IMR-90 (cell line): ENCODE results near the gene BPGM. TPM values are rescaled to one million over a fixed set of nuclear protein-coding genes. Genes with fewer than 3 reads are reported as not detected.

ENCODE experiments used
- ATAC-seq: fragments of 200-7000 bp; cut with Tn5 transposase; 2 replicates; pipeline ENCODE4 v1.9.1; 2020; ENCODE audit warnings: low read depth, mild to moderate bottlenecking, moderate library complexity
- BruUV-seq: library from RNA; stranded (reverse); fragments of 400-500 nt; replicated peaks from 2 replicates; lab custom pipeline; 2021; lab: Mats Ljungman, UMichigan
- CTCF ChIA-PET: fragments of 300-600 bp; formaldehyde crosslinking; extraction: SDS; loops from one replicate; lab custom pipeline; 2021; ENCODE audit warnings: antibody characterized with exemption; lab: Yijun Ruan, JAX
- POLR2A ChIA-PET: fragments of 300-600 bp; sonication (Branson Sonifier 250); formaldehyde crosslinking; loops from one replicate; lab custom pipeline; 2022; ENCODE audit warnings: antibody characterized with exemption; ENCODE audit not compliant: unreplicated experiment; lab: Charles Lee
- DNase-seq: peaks from one replicate; pipeline ENCODE4 v3.0.0; 2013
- H2AFZ ChIP-seq: replicated peaks from 2 replicates; pipeline ENCODE3; 2013; ENCODE audit warnings: low read length, mild to moderate bottlenecking; ENCODE audit not compliant: poor library complexity
- H2AK5ac ChIP-seq: 2 replicates; pipeline ENCODE4 v1.6.1; 2013; ENCODE audit warnings: low read depth, low read length, inconsistent platforms
- H2AK9ac ChIP-seq: replicated peaks from 2 replicates; pipeline ENCODE3; 2013; ENCODE audit warnings: mild to moderate bottlenecking, low read depth, low read length, moderate library complexity; ENCODE audit not compliant: poor library complexity
- H2BK120ac ChIP-seq: 2 replicates; pipeline ENCODE4 v1.6.1; 2013; ENCODE audit warnings: low read depth, low read length, inconsistent platforms
- H2BK15ac ChIP-seq: 3 replicates; pipeline ENCODE4 v1.6.1; 2013; ENCODE audit warnings: low read depth, low read length, inconsistent platforms
- H2BK20ac ChIP-seq: 2 replicates; pipeline ENCODE4 v1.6.1; 2013; ENCODE audit warnings: low read depth, mild to moderate bottlenecking, inconsistent platforms, low read length, moderate library complexity
- H2BK5ac ChIP-seq: 2 replicates; pipeline ENCODE4 v1.6.1; 2013; ENCODE audit warnings: mild to moderate bottlenecking, low read depth, low read length, inconsistent platforms; ENCODE audit not compliant: poor library complexity, severe bottlenecking
- H3K14ac ChIP-seq: replicated peaks from 2 replicates; pipeline ENCODE4 v1.6.1; 2013; ENCODE audit warnings: low read depth, low read length, inconsistent platforms
- H3K18ac ChIP-seq: 2 replicates; pipeline ENCODE4 v1.6.1; 2013; ENCODE audit warnings: low read depth, low read length, control low read depth
- H3K23ac ChIP-seq: 2 replicates; pipeline ENCODE4 v1.6.1; 2013; ENCODE audit warnings: low read depth, low read length, inconsistent platforms
- H3K27ac ChIP-seq: 2 replicates; pipeline ENCODE4 v1.5.1; 2013; ENCODE audit warnings: mild to moderate bottlenecking, control low read depth, low read length; ENCODE audit not compliant: insufficient read depth
- H3K27me3 ChIP-seq: 2 replicates; pipeline ENCODE4 v1.6.1; 2013; ENCODE audit warnings: low read length; ENCODE audit not compliant: control insufficient read depth, insufficient read depth
- H3K36me3 ChIP-seq: 2 replicates; pipeline ENCODE4 v1.6.1; 2013; ENCODE audit warnings: low read length, mixed read lengths; ENCODE audit not compliant: control insufficient read depth, insufficient read depth
- H3K4ac ChIP-seq: 2 replicates; pipeline ENCODE4 v1.6.1; 2013; ENCODE audit warnings: low read depth, low read length, inconsistent platforms
- H3K4me1 ChIP-seq: 2 replicates; pipeline ENCODE4 v1.6.1; 2013; ENCODE audit warnings: low read length, mixed read lengths; ENCODE audit not compliant: control insufficient read depth, insufficient read depth
- H3K4me2 ChIP-seq: 2 replicates; pipeline ENCODE4 v1.6.1; 2013; ENCODE audit warnings: low read depth, mild to moderate bottlenecking, control low read depth, low read length, moderate library complexity
- H3K4me3 ChIP-seq: 2 replicates; pipeline ENCODE4 v1.5.1; 2013; ENCODE audit warnings: low read depth, mild to moderate bottlenecking, control low read depth, low read length, moderate library complexity; ENCODE audit not compliant: insufficient read depth
- H3K56ac ChIP-seq: 2 replicates; pipeline ENCODE4 v1.6.1; 2013; ENCODE audit warnings: low read length, inconsistent platforms; ENCODE audit not compliant: insufficient read depth; ENCODE audit errors: extremely low read depth
- H3K79me1 ChIP-seq, 2 experiments: 2 replicates each; pipeline ENCODE4 v1.6.1; 2013; ENCODE audit warnings: low read length in 2 of 2, inconsistent platforms in 1 of 2, low read depth in 1 of 2
- H3K9ac ChIP-seq: 2 replicates; pipeline ENCODE4 v1.6.1; 2013; ENCODE audit warnings: low read depth, low read length, control low read depth
- H3K9me1 ChIP-seq: 2 replicates; pipeline ENCODE4 v1.6.1; 2013; ENCODE audit warnings: low read length, inconsistent platforms; ENCODE audit not compliant: insufficient read depth
- H3K9me3 ChIP-seq: 2 replicates; pipeline ENCODE4 v1.6.1; 2013; ENCODE audit warnings: low read length; ENCODE audit not compliant: control insufficient read depth, insufficient read depth
- H4K20me1 ChIP-seq: 2 replicates; pipeline ENCODE4 v1.6.1; 2013; ENCODE audit warnings: low read length, inconsistent platforms; ENCODE audit not compliant: insufficient read depth
- H4K5ac ChIP-seq: 2 replicates; pipeline ENCODE4 v1.6.1; 2013; ENCODE audit warnings: mild to moderate bottlenecking, low read depth, low read length, control low read depth
- H4K8ac ChIP-seq, 2 experiments: 2 replicates each; pipeline ENCODE4 v1.6.1; 2013; ENCODE audit warnings: low read depth in 2 of 2, low read length in 2 of 2, control low read depth in 1 of 2, inconsistent platforms in 1 of 2
- H4K91ac ChIP-seq: 2 replicates; pipeline ENCODE4 v1.6.1; 2013; ENCODE audit warnings: low read depth, low read length, inconsistent platforms; ENCODE audit not compliant: insufficient read depth
- RCOR1 ChIP-seq: IDR thresholded peaks from 2 replicates; pipeline ENCODE4 v1.6.1; 2012; ENCODE audit warnings: mild to moderate bottlenecking, low read length, improper control_type of control experiment; ENCODE audit not compliant: insufficient replicate concordance
- RFX5 ChIP-seq: IDR thresholded peaks from 2 replicates; pipeline ENCODE4 v1.8.0; 2012; ENCODE audit warnings: low read depth, mild to moderate bottlenecking, low read length, moderate library complexity
- WGBS, 2 experiments: methylation state at CpG; one replicate each; pipeline versions ENCODE4 v1.1.5 to v1.1.7; 2013; ENCODE audit warnings: missing lambda C conversion rate in 2 of 2; ENCODE audit not compliant: insufficient read length in 1 of 2; ENCODE audit errors: extremely low coverage in 2 of 2; 5-methylcytosine and 5-hydroxymethylcytosine counted together
- dilution Hi-C: fragments of 300-500 bp; cut with HindIII; formaldehyde crosslinking; loops from one replicate; pipeline ENCODE4 v1.14.3; 2018; ENCODE audit warnings: low sequenced_read_pairs; ENCODE audit not compliant: unreplicated experiment
- in situ Hi-C: fragments of 300-500 bp; cut with MboI; formaldehyde crosslinking; loops from 3 replicates; pipeline ENCODE4 v1.14.3; 2019; ENCODE audit warnings: low sequenced_read_pairs, inconsistent platforms, mixed read lengths
- intact Hi-C: fragments of 100-400 bp; cut with micrococcal nuclease; formaldehyde crosslinking; loops from 2 replicates; pipeline ENCODE4 v1.10.0; 2022
- polyA plus RNA-seq, 3 experiments: library from polyadenylated mRNA; depleted of rRNA; stranded (reverse); fragments of >200 nt; gene quantifications; 2 replicates each; pipeline ENCODE4 v1.2.3, GENCODE V29; 2012; ENCODE audit warnings: low replicate concordance in 1 of 3
- total RNA-seq: library from RNA; depleted of rRNA; stranded (reverse); fragments of >200 nt; gene quantifications from 2 replicates; pipeline ENCODE4 v1.2.3, GENCODE V29; 2012
- TF ChIP-seq, protein P1 (sequence below): fragments of 150-350 bp; IDR thresholded peaks from 2 replicates; pipeline ENCODE4 v1.6.1; 2017; ENCODE audit warnings: mild to moderate bottlenecking, antibody characterized with exemption, low read length, low read depth

The BPGM gene
- total and polyA plus RNA-seq, 2 of the 4 experiments (the other 2 are of a cell fraction) = 18.8 to 20.0 TPM

DNA sequence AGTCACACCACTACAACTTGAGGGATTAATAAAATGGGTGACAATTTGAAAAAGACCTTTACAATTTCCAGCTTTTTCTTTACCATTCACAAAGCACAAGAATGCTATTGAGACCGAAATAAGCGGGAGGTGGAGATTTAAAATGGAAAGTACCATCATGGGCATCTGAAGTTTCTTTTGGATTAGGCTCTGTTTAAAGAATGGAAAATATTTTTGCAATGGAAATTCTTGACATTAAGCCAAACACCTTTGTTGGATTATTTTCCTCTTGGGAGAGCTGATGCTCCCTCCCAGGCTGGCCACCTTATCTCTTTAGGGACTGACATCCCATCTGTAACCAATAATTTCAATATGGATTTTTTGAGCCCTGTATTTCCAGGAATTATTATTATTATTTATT is 62.5 kb downstream of the BPGM start:
- no peak overlapping the region for H2BK120ac ChIP-seq
- peaks cover 3% of the 10 kb centered on the region; the same call in 1 of the 2 replicates for H3K9me1 ChIP-seq
- H4K5ac ChIP-seq = no peak overlapping the region
- no peak overlapping the region for H2AFZ ChIP-seq
- no peak overlapping the region for H2BK15ac ChIP-seq
- TF ChIP-seq RCOR1 (no peak), RFX5 (no peak)
- TF ChIP-seq, protein P1, sequence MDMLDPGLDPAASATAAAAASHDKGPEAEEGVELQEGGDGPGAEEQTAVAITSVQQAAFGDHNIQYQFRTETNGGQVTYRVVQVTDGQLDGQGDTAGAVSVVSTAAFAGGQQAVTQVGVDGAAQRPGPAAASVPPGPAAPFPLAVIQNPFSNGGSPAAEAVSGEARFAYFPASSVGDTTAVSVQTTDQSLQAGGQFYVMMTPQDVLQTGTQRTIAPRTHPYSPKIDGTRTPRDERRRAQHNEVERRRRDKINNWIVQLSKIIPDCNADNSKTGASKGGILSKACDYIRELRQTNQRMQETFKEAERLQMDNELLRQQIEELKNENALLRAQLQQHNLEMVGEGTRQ = no peak
- H3K27me3 ChIP-seq = no peaks in the 10 kb centered on the region
- ATAC-seq = no peak
- no peak overlapping the region for H2BK5ac ChIP-seq
- H4K8ac ChIP-seq = no peak overlapping the region
- H4K91ac ChIP-seq = no peak overlapping the region
- ChIA-PET CTCF (interaction anchor here (0.6 kb wide), 1 partner anchor 19 kb away, joined by 3 read pairs; no protein-coding TSS in a partner anchor), POLR2A (no interaction called here)
- H3K14ac ChIP-seq = no peak overlapping the region
- no peak overlapping the region for H3K4me3 ChIP-seq
- peaks cover 8% of the 10 kb centered on the region; the same call in 1 of the 2 replicates for H3K4me1 ChIP-seq
- H3K23ac ChIP-seq = no peak overlapping the region
- no peak overlapping the region for H3K9ac ChIP-seq
- peaks cover 0 to 6% of the 10 kb centered on the region in 2 experiments; a peak in 1 of 4 replicates for H3K79me1 ChIP-seq
- no peak overlapping the region for H3K4me2 ChIP-seq
- no peaks in the 10 kb centered on the region for H3K36me3 ChIP-seq
- no peak overlapping the region for H2AK5ac ChIP-seq
- H3K18ac ChIP-seq = no peak overlapping the region
- no peak for DNase-seq
- no peak overlapping the region for H2BK20ac ChIP-seq
- H3K4ac ChIP-seq = no peak overlapping the region
- in situ Hi-C loops = no loop called here
- no CpG with 5 or more reads among the region's 2 CpGs for WGBS, 2 experiments
- no TSS peak for BruUV-seq
- H3K56ac ChIP-seq = no peak overlapping the region
- no peak overlapping the region for H3K27ac ChIP-seq
- no peaks in the 10 kb centered on the region for H3K9me3 ChIP-seq
- H4K20me1 ChIP-seq = no peaks in the 10 kb centered on the region
- dilution Hi-C loops = no loop called here
- H2AK9ac ChIP-seq = no peak overlapping the region
- intact Hi-C loops = no loop called here
